Activated naive CD4-positive, alpha-beta T cell treated with anti-CD3 and anti-CD28 coated beads for 36 hours (primary cell): Measurements from ENCODE around the gene CYBRD1. TPM values are rescaled to one million over a fixed set of nuclear protein-coding genes. Genes with fewer than 3 reads are reported as not detected.
A peak's percentile ranks its signal among the peaks of the same experiment; 100 is the strongest.

ENCODE experiments used
- CTCF ChIA-PET: fragments of 350-600 bp; sonication (Branson Sonifier 250); formaldehyde crosslinking; loops from one replicate; lab custom pipeline; 2021; ENCODE audit warnings: antibody characterized with exemption; lab: Charles Lee
- DNase-seq: peaks from one replicate; pipeline ENCODE4 v3.0.0-alpha.2; 2020
- H3K27ac Mint-ChIP-seq: one replicate; pipeline ENCODE4 v1.8.0; 2021; ENCODE audit warnings: mild to moderate bottlenecking, mixed read lengths
- H3K27me3 Mint-ChIP-seq: one replicate; pipeline ENCODE4 v1.8.0; 2021; ENCODE audit warnings: low read depth, mixed read lengths
- H3K36me3 Mint-ChIP-seq: one replicate; pipeline ENCODE4 v1.8.0; 2021; ENCODE audit warnings: low read depth, mixed read lengths
- H3K4me1 Mint-ChIP-seq: one replicate; pipeline ENCODE4 v1.8.0; 2021; ENCODE audit warnings: low read depth, mixed read lengths
- H3K4me3 Mint-ChIP-seq: one replicate; pipeline ENCODE4 v1.8.0; 2021; ENCODE audit warnings: mild to moderate bottlenecking, moderate library complexity, mixed read lengths
- H3K9me3 Mint-ChIP-seq: one replicate; pipeline ENCODE4 v1.8.0; 2021; ENCODE audit warnings: mixed read lengths
- intact Hi-C: fragments of 100-400 bp; cut with micrococcal nuclease; formaldehyde crosslinking; loops from one replicate; pipeline ENCODE4 v1.15.1; 2023
- total RNA-seq, 2 experiments: library from RNA; stranded (reverse); gene quantifications; one replicate each; pipeline ENCODE4 v1.2.3, GENCODE V29; 2021

CYBRD1 gene
- total RNA-seq, 2 experiments from 2014 or later: 0.76 to 0.77 TPM

DNA sequence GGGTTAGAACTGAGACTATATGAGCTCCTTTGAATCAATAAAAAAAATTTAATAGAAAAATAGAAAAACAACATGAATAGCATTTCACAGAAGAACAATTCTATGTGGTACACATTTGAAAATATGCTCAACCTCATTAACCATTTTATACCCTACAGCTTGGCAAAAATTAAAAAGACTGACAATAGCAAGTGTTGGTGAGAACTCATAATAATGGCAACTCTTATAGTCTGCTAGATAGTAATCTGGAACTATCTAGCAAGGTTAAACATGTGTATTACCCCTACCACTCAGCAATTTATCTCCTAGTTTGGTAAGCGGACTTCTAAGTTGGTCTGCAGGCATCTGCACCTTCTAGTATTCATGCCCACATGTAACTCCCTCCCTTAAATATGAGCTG lies 67.8 kb downstream of the CYBRD1 start:
- no peaks in the 10 kb centered on the region for H3K36me3 Mint-ChIP-seq
- intact Hi-C loops: no loop called here
- H3K4me3 Mint-ChIP-seq: no peak overlapping the region
- no peaks in the 10 kb centered on the region for H3K4me1 Mint-ChIP-seq
- CTCF ChIA-PET: no interaction called here
- no peak for DNase-seq
- H3K9me3 Mint-ChIP-seq: no peaks in the 10 kb centered on the region
- H3K27ac Mint-ChIP-seq: no peak overlapping the region
- no peaks in the 10 kb centered on the region for H3K27me3 Mint-ChIP-seq

DNA sequence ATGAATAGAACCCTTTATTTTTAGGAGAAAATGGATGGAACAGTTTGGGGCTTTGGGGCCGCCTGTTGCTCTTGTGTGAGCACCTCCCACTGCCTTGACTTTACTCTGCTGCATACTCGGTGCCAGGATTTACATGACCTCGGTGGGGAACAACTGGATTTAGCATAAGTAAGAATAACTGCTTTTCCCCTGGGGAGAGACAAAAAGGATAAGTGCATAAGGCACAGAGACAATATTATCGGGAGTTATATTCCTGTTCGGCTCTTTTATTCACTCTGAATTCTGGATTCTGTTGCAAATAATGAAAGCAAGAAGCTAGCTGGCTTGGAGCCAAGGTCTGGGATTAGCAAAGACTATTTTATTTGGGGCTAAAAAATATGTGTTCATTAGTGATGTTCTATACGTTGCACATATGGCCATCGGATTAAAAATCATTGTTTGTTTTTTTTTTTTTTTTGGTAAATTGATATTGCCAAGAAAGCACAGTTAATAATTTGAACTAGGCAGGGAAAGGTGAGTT lies 69.8 kb downstream of the CYBRD1 start:
- no peaks in the 10 kb centered on the region for H3K36me3 Mint-ChIP-seq
- DNase-seq: no peak
- CTCF ChIA-PET: no interaction called here
- no peaks in the 10 kb centered on the region for H3K27me3 Mint-ChIP-seq
- H3K9me3 Mint-ChIP-seq: no peaks in the 10 kb centered on the region
- intact Hi-C loops: no loop called here
- no peak overlapping the region for H3K27ac Mint-ChIP-seq
- no peaks in the 10 kb centered on the region for H3K4me1 Mint-ChIP-seq
- no peak overlapping the region for H3K4me3 Mint-ChIP-seq

DNA sequence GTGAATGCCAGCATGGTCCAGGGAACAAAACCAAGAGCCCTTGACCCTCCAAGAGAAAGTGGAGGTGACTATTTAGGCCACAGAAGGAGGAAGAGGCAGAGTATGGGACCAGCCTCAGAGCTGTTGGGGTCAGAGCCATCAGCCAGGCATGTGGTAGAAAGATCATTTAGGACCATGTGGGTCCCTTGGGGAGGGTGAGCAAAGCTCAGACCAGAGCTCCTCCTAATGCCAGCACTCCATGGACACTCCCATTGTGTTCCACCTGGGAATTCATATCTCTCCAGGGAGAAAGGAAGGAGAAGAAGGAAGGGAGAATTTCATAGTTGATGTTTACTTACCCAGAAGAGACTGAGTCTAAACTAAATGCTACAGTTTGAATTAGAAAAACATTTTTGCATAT lies 73.2 kb downstream of the CYBRD1 start:
- no peaks in the 10 kb centered on the region for H3K27me3 Mint-ChIP-seq
- H3K36me3 Mint-ChIP-seq: no peaks in the 10 kb centered on the region
- no peaks in the 10 kb centered on the region for H3K9me3 Mint-ChIP-seq
- intact Hi-C loops: loop anchor here (5.0 kb wide), 2 partner anchors 107 to 867 kb away; no protein-coding TSS in a partner anchor
- no peak for DNase-seq
- H3K4me1 Mint-ChIP-seq: no peaks in the 10 kb centered on the region
- no peak overlapping the region for H3K4me3 Mint-ChIP-seq
- no peak overlapping the region for H3K27ac Mint-ChIP-seq
- CTCF ChIA-PET: interaction anchor here (0.5 to 2.1 kb wide), 4 partner anchors 27 to 532 kb away, joined by 3 to 12 read pairs (median 5); no protein-coding TSS in a partner anchor

DNA sequence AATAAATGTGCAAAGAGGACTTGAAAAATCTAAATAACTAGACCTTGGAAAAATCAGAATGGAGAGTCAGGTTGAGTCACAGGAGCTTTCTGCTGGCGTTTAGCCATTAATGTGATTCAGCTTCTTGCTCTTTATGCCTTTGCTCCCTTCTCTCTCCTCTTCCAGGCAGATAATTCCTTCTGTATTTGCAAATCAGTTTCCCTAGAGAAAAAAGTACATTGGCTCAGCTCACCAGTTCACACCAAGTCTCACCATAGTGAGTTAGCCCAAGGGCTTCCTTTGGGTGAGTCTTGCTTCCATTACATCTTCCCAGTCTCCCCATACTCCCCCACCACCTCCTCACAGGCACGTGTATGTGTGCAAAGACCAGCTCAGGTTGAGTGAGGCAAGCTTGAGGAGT lies 73.6 kb downstream of the CYBRD1 start:
- DNase-seq: no peak
- no peak overlapping the region for H3K27ac Mint-ChIP-seq
- no peaks in the 10 kb centered on the region for H3K4me1 Mint-ChIP-seq
- CTCF ChIA-PET: interaction anchor here (0.5 to 2.1 kb wide), 6 partner anchors 22 to 531 kb away, joined by 3 to 12 read pairs (median 4); no protein-coding TSS in a partner anchor
- no peaks in the 10 kb centered on the region for H3K27me3 Mint-ChIP-seq
- H3K9me3 Mint-ChIP-seq: no peaks in the 10 kb centered on the region
- H3K4me3 Mint-ChIP-seq: no peak overlapping the region
- no peaks in the 10 kb centered on the region for H3K36me3 Mint-ChIP-seq
- intact Hi-C loops: loop anchor here (5.0 kb wide), 2 partner anchors 106 to 866 kb away; no protein-coding TSS in a partner anchor

DNA sequence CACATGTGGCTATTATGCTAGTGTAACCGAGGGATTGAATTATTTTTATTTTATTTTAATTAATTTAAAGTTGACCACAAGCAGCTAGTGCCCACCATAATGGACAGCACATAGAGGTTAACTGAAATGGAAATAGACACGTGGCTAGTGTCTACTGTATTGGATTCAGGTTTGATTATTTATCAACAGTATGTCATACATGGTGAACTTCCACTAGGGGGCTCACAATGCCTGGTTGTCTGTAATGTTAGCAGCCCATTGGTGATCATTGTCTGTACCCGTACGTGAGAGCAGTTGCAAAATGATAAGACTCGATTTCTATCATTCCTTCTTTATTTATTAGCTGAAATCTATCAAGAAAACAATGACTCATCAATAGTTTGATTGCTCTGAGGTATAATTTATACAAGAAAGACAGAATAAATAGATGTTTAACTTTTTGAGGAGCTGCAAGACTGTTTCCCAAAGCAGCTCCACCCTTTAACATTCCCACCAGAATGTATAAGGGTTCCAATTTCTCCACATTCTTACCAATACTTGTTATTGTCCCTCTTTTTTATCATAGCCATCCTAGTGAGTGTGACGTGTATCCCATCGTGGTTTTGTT lies 76.5 kb downstream of the CYBRD1 start:
- CTCF ChIA-PET: interaction anchor here (0.5 to 1.8 kb wide), 19 partner anchors 9 to 506 kb away, joined by 3 to 13 read pairs (median 3); no protein-coding TSS in a partner anchor
- H3K27ac Mint-ChIP-seq: no peak overlapping the region
- intact Hi-C loops: loop anchor here (1.0 to 5.0 kb wide), 6 partner anchors 25 to 863 kb away; partner anchors contain the start of gene DYNC1I2

DNA sequence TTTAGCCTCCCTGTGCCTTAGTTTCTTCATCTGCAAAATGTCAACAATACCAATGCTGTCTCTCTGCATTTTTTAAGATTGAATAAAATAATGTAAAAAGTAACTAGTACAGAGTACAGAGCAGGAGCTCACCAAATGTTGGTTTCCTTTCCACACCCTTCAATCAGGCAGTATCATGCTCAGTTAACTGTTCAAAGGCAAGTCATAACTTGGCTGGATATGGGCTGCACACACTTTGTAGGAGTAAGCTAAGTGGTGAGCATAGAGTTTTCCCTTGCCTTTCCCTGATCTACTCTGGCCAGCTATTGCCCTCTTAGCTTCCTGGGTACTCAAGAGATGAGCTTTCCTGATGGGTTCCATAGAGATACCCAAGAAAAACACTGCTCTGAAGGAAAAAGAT lies 77.9 kb downstream of the CYBRD1 start:
- no peaks in the 10 kb centered on the region for H3K27me3 Mint-ChIP-seq
- H3K27ac Mint-ChIP-seq: no peak overlapping the region
- intact Hi-C loops: no loop called here
- no peak overlapping the region for H3K4me3 Mint-ChIP-seq
- H3K4me1 Mint-ChIP-seq: no peaks in the 10 kb centered on the region
- CTCF ChIA-PET: interaction anchor here (0.5 to 1.1 kb wide), 9 partner anchors 12 to 616 kb away, joined by 3 to 5 read pairs (median 3); no protein-coding TSS in a partner anchor
- H3K36me3 Mint-ChIP-seq: no peaks in the 10 kb centered on the region
- H3K9me3 Mint-ChIP-seq: no peaks in the 10 kb centered on the region
- DNase-seq: no peak

More for the DNA sequence above, 76.5 kb downstream of the CYBRD1 start:
- DNase-seq: peak; percentile 72
- Mint-ChIP-seq H3K4me3 (no peak overlapping the region), H3K36me3 (no peaks in the 10 kb centered on the region), H3K9me3 (no peaks in the 10 kb centered on the region), H3K4me1 (no peaks in the 10 kb centered on the region), H3K27me3 (no peaks in the 10 kb centered on the region)

DNA sequence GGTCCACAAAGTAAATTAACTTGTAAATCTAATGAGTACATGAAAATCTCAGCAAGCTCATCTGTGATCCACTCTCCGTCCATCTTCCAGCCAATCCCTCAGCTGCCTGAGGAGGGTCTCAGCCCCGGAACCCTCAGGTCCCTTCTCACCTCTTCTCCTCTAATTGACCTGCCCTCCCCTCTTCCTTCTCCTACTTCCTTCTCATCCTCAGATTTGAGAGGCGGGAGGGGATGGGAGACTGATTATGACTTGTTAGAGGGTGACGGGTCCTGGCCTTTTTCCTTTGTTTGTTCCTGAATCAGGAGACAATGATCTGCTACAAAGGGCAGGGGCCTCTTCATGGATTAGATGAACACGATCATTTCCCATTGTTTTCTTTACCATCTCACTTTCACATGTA lies 80.1 kb downstream of the CYBRD1 start:
- H3K27me3 Mint-ChIP-seq: no peaks in the 10 kb centered on the region
- H3K36me3 Mint-ChIP-seq: no peaks in the 10 kb centered on the region
- intact Hi-C loops: no loop called here
- DNase-seq: no peak
- H3K4me3 Mint-ChIP-seq: no peak overlapping the region
- H3K4me1 Mint-ChIP-seq: no peaks in the 10 kb centered on the region
- CTCF ChIA-PET: interaction anchor here (0.6 kb wide), 1 partner anchor 1315 kb away, joined by 4 read pairs; no protein-coding TSS in a partner anchor
- H3K9me3 Mint-ChIP-seq: no peaks in the 10 kb centered on the region
- H3K27ac Mint-ChIP-seq: no peak overlapping the region

Other genes with a start within 250 kb of the CYBRD1 start
- 10 to 100 TPM; 32.9 to 34.5 TPM for gene METTL8, start 88.5 kb upstream of the CYBRD1 start, total RNA-seq
- 10 to 100 TPM; 21.1 to 21.3 TPM for gene DCAF17, start 88.2 kb upstream of the CYBRD1 start, total RNA-seq
- 10 to 100 TPM; 37.8 to 38.9 TPM for gene DYNC1I2, start 165.0 kb downstream of the CYBRD1 start, total RNA-seq